GM21717 (cell line): ENCODE results near the gene FFAR4.

Source experiments
- ATAC-seq: cut with Tn5 transposase; IDR thresholded peaks from one replicate; pipeline ENCODE4 v1.9.1; 2021; ENCODE audit warnings: mild to moderate bottlenecking, moderate library complexity; ENCODE audit not compliant: unreplicated experiment

The FFAR4 gene

GRCh38 chr10:93599335-93599734 lies 32.9 kb downstream of the FFAR4 start:
- ATAC-seq = no peak

GRCh38 chr10:93599778-93600177 lies 33.3 kb downstream of the FFAR4 start:
- ATAC-seq = no peak

GRCh38 chr10:93600446-93601145 lies 34.1 kb downstream of the FFAR4 start:
- no peak for ATAC-seq

- ATAC-seq = no peak
These were observed 34.8 kb downstream of the FFAR4 start, which contains the start of gene RBP4 for GRCh38 chr10:93601146-93601773. Gene RBP4 (minus strand): TSS chr10:93601235. CDS start chr10:93601028, 207 bp downstream.

GRCh38 chr10:93601774-93602162 lies 35.3 kb downstream of the FFAR4 start:
- no peak for ATAC-seq

- ATAC-seq = no peak
These were observed 36.6 kb downstream of the FFAR4 start for GRCh38 chr10:93603023-93603422.

GRCh38 chr10:93604146-93604545 lies 37.7 kb downstream of the FFAR4 start:
- no peak for ATAC-seq

GRCh38 chr10:93608421-93608820 lies 42.0 kb downstream of the FFAR4 start:
- ATAC-seq = no peak

- ATAC-seq = no peak
These were observed 45.8 kb downstream of the FFAR4 start, which contains the start of gene PDE6C for GRCh38 chr10:93612311-93612710. Gene PDE6C (plus strand): TSS chr10:93612537. CDS start chr10:93612726, 189 bp downstream.

- ATAC-seq = no peak
These were observed 46.7 kb downstream of the FFAR4 start for GRCh38 chr10:93613126-93613525.

- no peak for ATAC-seq
These were observed 47.8 kb downstream of the FFAR4 start for GRCh38 chr10:93614101-93614825.

GRCh38 chr10:93615576-93616235 lies 49.2 kb downstream of the FFAR4 start:
- ATAC-seq = no peak

GRCh38 chr10:93620925-93621324 lies 54.5 kb downstream of the FFAR4 start:
- no peak for ATAC-seq

GRCh38 chr10:93622942-93623341 lies 56.5 kb downstream of the FFAR4 start:
- ATAC-seq = no peak

GRCh38 chr10:93628858-93629257 lies 62.4 kb downstream of the FFAR4 start:
- no peak for ATAC-seq

GRCh38 chr10:93629647-93630305 lies 63.3 kb downstream of the FFAR4 start:
- ATAC-seq = no peak

- ATAC-seq = no peak
These were observed 64.4 kb downstream of the FFAR4 start for GRCh38 chr10:93630625-93631557.
